Neutrophil (primary cell): ENCODE measurements around the gene KCNB1.

ENCODE experiments used
- H3K27ac ChIP-seq: fragments of 200-600 bp; sonication (generic); 2 replicates; pipeline ENCODE4 v1.5.1; 2016; ENCODE audit warnings: mild to moderate bottlenecking, moderate library complexity
- H3K27me3 ChIP-seq: fragments of 200-600 bp; sonication (generic); 2 replicates; pipeline ENCODE4 v1.6.0; 2016; ENCODE audit warnings: mild to moderate bottlenecking
- H3K36me3 ChIP-seq: fragments of 200-600 bp; sonication (generic); 2 replicates; pipeline ENCODE4 v1.5.1; 2017
- H3K4me1 ChIP-seq, 2 experiments: fragments of 200-600 bp in 1 of 2; sonication (generic) in 1 of 2; 1 replicate in 1 of 2; 2 replicates in 1 of 2; pipeline versions ENCODE4 v1.5.1 to v1.6.1; 2013 to 2016; ENCODE audit warnings: low read depth in 1 of 2, low read length in 1 of 2, mild to moderate bottlenecking in 1 of 2, moderate library complexity in 1 of 2; ENCODE audit not compliant: control insufficient read depth in 1 of 2, insufficient read depth in 1 of 2
- H3K4me3 ChIP-seq, 2 experiments: fragments of 200-600 bp in 1 of 2; sonication (generic) in 1 of 2; 1 replicate in 1 of 2; 2 replicates in 1 of 2; pipeline ENCODE4 v1.5.1; 2013 to 2016; ENCODE audit warnings: low read depth in 1 of 2, low read length in 1 of 2, mild to moderate bottlenecking in 1 of 2, moderate library complexity in 1 of 2
- H3K9me3 ChIP-seq: fragments of 200-600 bp; sonication (generic); 2 replicates; pipeline ENCODE4 v1.5.1; 2016
- TF ChIP-seq, protein P1 (sequence below): fragments of 200-600 bp; sonication (generic); IDR thresholded peaks from 2 replicates; pipeline ENCODE4 v1.5.1; 2016; ENCODE audit warnings: antibody characterized with exemption

The KCNB1 gene

GRCh38 chr20:49448917-49449316 lies 33.6 kb downstream of the KCNB1 start:
- H3K4me1 ChIP-seq: no peaks in the 10 kb centered on the region
- H3K27me3 ChIP-seq: peaks cover 50% of the 10 kb centered on the region
- TF ChIP-seq, protein P1, sequence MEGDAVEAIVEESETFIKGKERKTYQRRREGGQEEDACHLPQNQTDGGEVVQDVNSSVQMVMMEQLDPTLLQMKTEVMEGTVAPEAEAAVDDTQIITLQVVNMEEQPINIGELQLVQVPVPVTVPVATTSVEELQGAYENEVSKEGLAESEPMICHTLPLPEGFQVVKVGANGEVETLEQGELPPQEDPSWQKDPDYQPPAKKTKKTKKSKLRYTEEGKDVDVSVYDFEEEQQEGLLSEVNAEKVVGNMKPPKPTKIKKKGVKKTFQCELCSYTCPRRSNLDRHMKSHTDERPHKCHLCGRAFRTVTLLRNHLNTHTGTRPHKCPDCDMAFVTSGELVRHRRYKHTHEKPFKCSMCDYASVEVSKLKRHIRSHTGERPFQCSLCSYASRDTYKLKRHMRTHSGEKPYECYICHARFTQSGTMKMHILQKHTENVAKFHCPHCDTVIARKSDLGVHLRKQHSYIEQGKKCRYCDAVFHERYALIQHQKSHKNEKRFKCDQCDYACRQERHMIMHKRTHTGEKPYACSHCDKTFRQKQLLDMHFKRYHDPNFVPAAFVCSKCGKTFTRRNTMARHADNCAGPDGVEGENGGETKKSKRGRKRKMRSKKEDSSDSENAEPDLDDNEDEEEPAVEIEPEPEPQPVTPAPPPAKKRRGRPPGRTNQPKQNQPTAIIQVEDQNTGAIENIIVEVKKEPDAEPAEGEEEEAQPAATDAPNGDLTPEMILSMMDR: no peak
- H3K9me3 ChIP-seq: no peaks in the 10 kb centered on the region
- no peaks in the 10 kb centered on the region for H3K36me3 ChIP-seq
- no peak overlapping the region for H3K27ac ChIP-seq
- no peak overlapping the region for H3K4me3 ChIP-seq

GRCh38 chr20:49447946-49448809 lies 34.3 kb downstream of the KCNB1 start:
- H3K9me3 ChIP-seq: no peaks in the 10 kb centered on the region
- no peaks in the 10 kb centered on the region for H3K36me3 ChIP-seq
- H3K27me3 ChIP-seq: peaks cover 55% of the 10 kb centered on the region
- no peak overlapping the region for H3K4me3 ChIP-seq
- H3K27ac ChIP-seq: no peak overlapping the region
- TF ChIP-seq, protein P1: no peak
- H3K4me1 ChIP-seq: no peaks in the 10 kb centered on the region

GRCh38 chr20:49447364-49447763 lies 35.1 kb downstream of the KCNB1 start:
- Histone ChIP-seq H3K27me3 (peaks cover 58% of the 10 kb centered on the region), H3K36me3 (no peaks in the 10 kb centered on the region), H3K4me3 (no peak overlapping the region), H3K27ac (no peak overlapping the region), H3K4me1 (no peaks in the 10 kb centered on the region), H3K9me3 (no peaks in the 10 kb centered on the region)
- TF ChIP-seq, protein P1: no peak

- TF ChIP-seq, protein P1: no peak
- Histone ChIP-seq H3K4me1 (no peaks in the 10 kb centered on the region), H3K4me3 (no peak overlapping the region), H3K36me3 (no peaks in the 10 kb centered on the region), H3K27ac (no peak overlapping the region), H3K9me3 (no peaks in the 10 kb centered on the region), H3K27me3 (peaks cover 58% of the 10 kb centered on the region)
These were observed 35.7 kb downstream of the KCNB1 start for GRCh38 chr20:49446808-49447207.

GRCh38 chr20:49446080-49446479 lies 36.4 kb downstream of the KCNB1 start:
- Histone ChIP-seq H3K27me3 (peaks cover 51% of the 10 kb centered on the region), H3K4me1 (no peaks in the 10 kb centered on the region), H3K36me3 (no peaks in the 10 kb centered on the region), H3K27ac (no peak overlapping the region), H3K9me3 (no peaks in the 10 kb centered on the region), H3K4me3 (no peak overlapping the region)
- TF ChIP-seq, protein P1: no peak
